NCI-H460 (cell line): ENCODE data around the gene ANO5. TPM values are rescaled to one million over a fixed set of nuclear protein-coding genes. Genes with fewer than 3 reads are reported as not detected.

Experiments used
- DNase-seq: peaks from one replicate; pipeline ENCODE4 v3.0.0-alpha.2; 2016; ENCODE audit warnings: low read depth; ENCODE audit errors: extremely low read depth
- total RNA-seq: library from RNA; depleted of rRNA; stranded (reverse); fragments of >200 nt; shearing (Covaris generic); gene quantifications from 2 replicates; pipeline ENCODE4 v1.2.3, GENCODE V29; 2014; rRNA removed

ANO5 gene
- total RNA-seq, 1 experiment from 2014 or later, result 2.2 TPM

- DNase-seq, result no peak
Measured at GRCh38 chr11:22317656-22318055, 124.8 kb downstream of the ANO5 start.

- no peak for DNase-seq
Measured at GRCh38 chr11:22331771-22332170, 138.9 kb downstream of the ANO5 start.

Other genes starting within 250 kb of the ANO5 start
- gene SLC17A6, start 145.3 kb downstream of the ANO5 start, total RNA-seq, result not detected in 2 replicates